IMR-90 (cell line): ENCODE data around the gene PITPNB.

Experiments used
- BHLHE40 ChIP-seq: fragments of 150-350 bp; IDR thresholded peaks from 2 replicates; pipeline ENCODE4 v1.6.1; 2016; ENCODE audit warnings: mild to moderate bottlenecking, low read depth, low read length
- CEBPB ChIP-seq: IDR thresholded peaks from 2 replicates; pipeline ENCODE4 v1.6.1; 2012; ENCODE audit warnings: low read depth, low read length, improper control_type of control experiment
- CHD1 ChIP-seq: IDR thresholded peaks from 2 replicates; pipeline ENCODE4 v1.6.1; 2012; ENCODE audit warnings: low read depth, low read length, improper control_type of control experiment
- CTCF ChIP-seq: conservative IDR thresholded peaks from 2 replicates; pipeline ENCODE4 v1.5.1; 2012; ENCODE audit warnings: mild to moderate bottlenecking, low read depth, low read length, improper control_type of control experiment
- FOS ChIP-seq: fragments of 150-350 bp; IDR thresholded peaks from 2 replicates; pipeline ENCODE4 v1.6.1; 2016; ENCODE audit warnings: low read depth, low read length
- MAZ ChIP-seq: IDR thresholded peaks from 2 replicates; pipeline ENCODE4 v1.6.1; 2012; ENCODE audit warnings: low read depth, mild to moderate bottlenecking, low read length, improper control_type of control experiment, moderate library complexity, borderline replicate concordance
- NFE2L2 ChIP-seq: fragments of 150-350 bp; IDR thresholded peaks from 2 replicates; pipeline ENCODE4 v1.6.1; 2016; ENCODE audit warnings: low read depth, mild to moderate bottlenecking, low read length
- POLR2A ChIP-seq: IDR thresholded peaks from 2 replicates; pipeline ENCODE4 v1.6.1; 2012; ENCODE audit warnings: mild to moderate bottlenecking, low read depth, low read length
- RAD21 ChIP-seq: IDR thresholded peaks from 2 replicates; pipeline ENCODE4 v1.6.1; 2012; ENCODE audit warnings: low read length, improper control_type of control experiment
- RCOR1 ChIP-seq: IDR thresholded peaks from 2 replicates; pipeline ENCODE4 v1.6.1; 2012; ENCODE audit warnings: mild to moderate bottlenecking, low read length, improper control_type of control experiment; ENCODE audit not compliant: insufficient replicate concordance
- RFX5 ChIP-seq: IDR thresholded peaks from 2 replicates; pipeline ENCODE4 v1.8.0; 2012; ENCODE audit warnings: low read depth, mild to moderate bottlenecking, low read length, moderate library complexity
- USF2 ChIP-seq: fragments of 150-350 bp; IDR thresholded peaks from 2 replicates; pipeline ENCODE4 v1.6.1; 2017; ENCODE audit warnings: mild to moderate bottlenecking, antibody characterized with exemption, low read length, low read depth

GRCh38 chr22:27809700-27810608 lies 109.1 kb downstream of the PITPNB start:
- TF ChIP-seq CTCF, result no peak
- TF ChIP-seq FOS, result no peak
- TF ChIP-seq POLR2A, result no peak
- no peak for TF ChIP-seq RCOR1
- no peak for TF ChIP-seq MAZ
- no peak for TF ChIP-seq RAD21
- TF ChIP-seq CEBPB, result no peak
- TF ChIP-seq RFX5, result no peak
- TF ChIP-seq CHD1, result no peak
- TF ChIP-seq NFE2L2, result no peak
- TF ChIP-seq USF2, result no peak
- TF ChIP-seq BHLHE40, result no peak
